HepG2 (cell line): Measurements from ENCODE around the gene RAP2A. TPM values are rescaled to one million over a fixed set of nuclear protein-coding genes. Genes with fewer than 3 reads are reported as not detected.

Source experiments
- ATAC-seq: fragments of 200-7000 bp; cut with Tn5 transposase; 3 replicates; pipeline ENCODE4 v1.9.1; 2020; ENCODE audit warnings: mild to moderate bottlenecking, moderate library complexity
- BruUV-seq: library from RNA; stranded (reverse); fragments of 400-500 nt; replicated peaks from 2 replicates; lab custom pipeline; 2021; lab: Mats Ljungman, UMichigan
- CTCF ChIA-PET: fragments of 300-600 bp; formaldehyde crosslinking; extraction: SDS; loops from one replicate; lab custom pipeline; 2021; ENCODE audit warnings: low total read pairs, inconsistent platforms, low intra/inter-chr PET ratio; lab: Yijun Ruan, JAX
- POLR2A ChIA-PET: fragments of 350-600 bp; sonication (Branson Sonifier 250); formaldehyde crosslinking; loops from one replicate; lab custom pipeline; 2020; ENCODE audit warnings: antibody characterized with exemption, inconsistent platforms; lab: Yijun Ruan, JAX
- DNase-seq: peaks from one replicate; pipeline ENCODE4 v3.0.0-alpha.2; 2015; ENCODE audit warnings: low spot score
- FAIRE-seq: peaks from 3 replicates; lab custom pipeline; 2011; peaks lifted over from hg19 to GRCh38; lab: Jason Lieb, UNC
- H2AFZ ChIP-seq: one replicate; pipeline ENCODE4 v1.6.1; 2011; ENCODE audit warnings: low read length, inconsistent platforms
- H3K27ac ChIP-seq: fragments of 300-600 bp; 3 replicates; pipeline ENCODE4 v1.8.0; 2011; ENCODE audit warnings: mixed run types, mild to moderate bottlenecking, mixed read lengths, low read length, inconsistent platforms; ENCODE audit not compliant: insufficient read depth; ENCODE audit errors: extremely low read length
- H3K27me3 ChIP-seq, 2 experiments: fragments of 200-600 bp in 1 of 2; 2 replicates in 1 of 2; 3 replicates in 1 of 2; pipeline versions ENCODE4 v1.6.0 to v1.8.0; 2011; ENCODE audit warnings: low read length in 2 of 2, mild to moderate bottlenecking in 2 of 2, moderate library complexity in 2 of 2, inconsistent platforms in 1 of 2; ENCODE audit not compliant: insufficient read depth in 2 of 2, control insufficient read depth in 1 of 2
- H3K36me3 ChIP-seq, 2 experiments: fragments of 200-600 bp in 1 of 2; replicated peaks in 1 of 2; 2 replicates in 1 of 2; 3 replicates in 1 of 2; pipeline versions ENCODE4 v1.5.1 to v1.8.0; 2011; ENCODE audit warnings: low read length in 2 of 2, inconsistent platforms in 1 of 2; ENCODE audit not compliant: insufficient read depth in 2 of 2, control insufficient read depth in 1 of 2
- H3K4me1 ChIP-seq: 2 replicates; pipeline ENCODE4 v1.5.1; 2012; ENCODE audit warnings: low read length, inconsistent platforms; ENCODE audit not compliant: insufficient read depth
- H3K4me2 ChIP-seq: 2 replicates; pipeline ENCODE4 v1.6.0; 2011; ENCODE audit warnings: low read depth, low read length, inconsistent platforms
- H3K4me3 ChIP-seq, 3 experiments: fragments of 200-600 bp in 1 of 3; sonication (generic), shearing (Covaris generic) in 1 of 3; replicated peaks in 1 of 3; 2 replicates each; pipeline ENCODE4 v1.5.1; 2011 to 2016; ENCODE audit warnings: low read length in 3 of 3, inconsistent platforms in 2 of 3, low read depth in 2 of 3, mild to moderate bottlenecking in 2 of 3, control low read depth in 1 of 3, mixed read lengths in 1 of 3; ENCODE audit not compliant: insufficient read depth in 1 of 3
- H3K79me2 ChIP-seq: one replicate; pipeline ENCODE4 v1.6.1; 2011; ENCODE audit warnings: low read length, inconsistent platforms; ENCODE audit not compliant: insufficient read depth
- H3K9ac ChIP-seq: 2 replicates; pipeline ENCODE4 v1.6.0; 2011; ENCODE audit warnings: mild to moderate bottlenecking, low read depth, low read length, inconsistent platforms; ENCODE audit not compliant: insufficient read depth
- H3K9me3 ChIP-seq: 2 replicates; pipeline ENCODE4 v1.5.1; 2012; ENCODE audit warnings: mild to moderate bottlenecking, low read length
- H4K20me1 ChIP-seq: 2 replicates; pipeline ENCODE4 v1.6.0; 2011; ENCODE audit warnings: inconsistent platforms, mild to moderate bottlenecking, low read length, moderate library complexity; ENCODE audit not compliant: insufficient read depth
- CBX1 ChIP-seq: IDR thresholded peaks from one replicate; pipeline ENCODE4 v1.6.1; 2016; ENCODE audit warnings: antibody characterized with exemption, low read depth
- FOXJ3 ChIP-seq: sonication (generic); formaldehyde crosslinking; IDR thresholded peaks from 2 replicates; pipeline ENCODE4 v1.4.0; 2020; ENCODE audit warnings: missing genetic modification reagents, mild to moderate bottlenecking, borderline replicate concordance
- PPARG ChIP-seq: conservative IDR thresholded peaks from 2 replicates; pipeline ENCODE4 v1.6.1; 2016; ENCODE audit warnings: missing biosample characterization, missing genetic modification reagents
- SIX1 ChIP-seq: sonication (generic); formaldehyde crosslinking; IDR thresholded peaks from 2 replicates; pipeline ENCODE4 v1.4.0; 2020; ENCODE audit warnings: missing genetic modification reagents, borderline replicate concordance
- SPEN ChIP-seq: sonication (generic); formaldehyde crosslinking; IDR thresholded peaks from 2 replicates; pipeline ENCODE4 v1.5.1; 2020; ENCODE audit warnings: low read depth, mild to moderate bottlenecking, missing genetic modification reagents
- TSC22D2 ChIP-seq: sonication (generic); formaldehyde crosslinking; IDR thresholded peaks from 2 replicates; pipeline ENCODE4 v1.5.1; 2020; ENCODE audit warnings: missing genetic modification reagents, mild to moderate bottlenecking, borderline replicate concordance
- ZFP82 ChIP-seq: sonication (generic); formaldehyde crosslinking; IDR thresholded peaks from 2 replicates; pipeline ENCODE4 v1.5.1; 2020; ENCODE audit warnings: mild to moderate bottlenecking, missing genetic modification reagents, borderline replicate concordance
- ZNF766 ChIP-seq: sonication (generic); formaldehyde crosslinking; IDR thresholded peaks from 2 replicates; pipeline ENCODE4 v1.5.0; 2020; ENCODE audit warnings: missing genetic modification reagents, borderline replicate concordance
- ZNF788 ChIP-seq: sonication (generic); formaldehyde crosslinking; IDR thresholded peaks from 2 replicates; pipeline ENCODE4 v1.5.0; 2020; ENCODE audit warnings: mild to moderate bottlenecking, missing genetic modification reagents, borderline replicate concordance
- ZNF841 ChIP-seq: sonication (generic); formaldehyde crosslinking; IDR thresholded peaks from 2 replicates; pipeline ENCODE4 v1.8.1; 2023; ENCODE audit warnings: missing genetic modification reagents, borderline replicate concordance
- WGBS: methylation state at CpG from one replicate; pipeline ENCODE4 v1.1.6; 2017; ENCODE audit warnings: low lambda C conversion rate; 5-methylcytosine and 5-hydroxymethylcytosine counted together
- in situ Hi-C: cut with HindIII; loops from 2 replicates; pipeline ENCODE4 v1.10.0; 2017; ENCODE audit warnings: low pct_unique_long_range_greater_than_20kb; ENCODE audit not compliant: extremely low pct_ligation_motif_present
- intact Hi-C: fragments of 100-400 bp; cut with micrococcal nuclease; formaldehyde crosslinking; loops from one replicate; pipeline ENCODE4 v1.10.0; 2022; ENCODE audit not compliant: unreplicated experiment
- polyA plus RNA-seq, 8 experiments: library from polyadenylated mRNA; depleted of rRNA in 3 of 8; stranded (reverse) in 7 of 8; unstranded in 1 of 8; fragments of >200 nt; fragmentation: Illumina TruSeq in 4 of 8; extraction: Trizol in 4 of 8; gene quantifications; 2 replicates each; pipeline versions ENCODE4 v1.2.1 to v1.2.3, GENCODE V29; 2011 to 2016; ENCODE audit warnings: low read depth in 4 of 8, missing spikeins in 1 of 8, mixed read lengths in 1 of 8; ENCODE audit not compliant: insufficient read depth in 1 of 8
- total RNA-seq, 5 experiments: library from RNA; depleted of rRNA; stranded (reverse); fragments of >200 nt; fragmentation: Illumina TruSeq; extraction: Trizol; gene quantifications; 2 replicates each; pipeline ENCODE4 v1.2.3, GENCODE V29; 2016; ENCODE audit warnings: low read depth in 1 of 5
- TF ChIP-seq, protein P1 (sequence below): sonication (generic); formaldehyde crosslinking; IDR thresholded peaks from 2 replicates; pipeline ENCODE4 v1.4.0; 2020; ENCODE audit warnings: missing genetic modification reagents
- TF ChIP-seq, protein P2 (sequence below): sonication (generic); formaldehyde crosslinking; IDR thresholded peaks from 2 replicates; pipeline ENCODE4 v1.5.0; 2020; ENCODE audit warnings: missing genetic modification reagents, mild to moderate bottlenecking, borderline replicate concordance
- TF ChIP-seq, protein P3 (sequence below): sonication (generic); formaldehyde crosslinking; IDR thresholded peaks from 2 replicates; pipeline ENCODE4 v1.4.0; 2020; ENCODE audit warnings: missing genetic modification reagents

The RAP2A gene
- total and polyA plus RNA-seq, 2 of the 13 experiments (the other 11 are each of a cell fraction or from before 2014, with no cell fraction given): 9.9 to 23.1 TPM

DNA sequence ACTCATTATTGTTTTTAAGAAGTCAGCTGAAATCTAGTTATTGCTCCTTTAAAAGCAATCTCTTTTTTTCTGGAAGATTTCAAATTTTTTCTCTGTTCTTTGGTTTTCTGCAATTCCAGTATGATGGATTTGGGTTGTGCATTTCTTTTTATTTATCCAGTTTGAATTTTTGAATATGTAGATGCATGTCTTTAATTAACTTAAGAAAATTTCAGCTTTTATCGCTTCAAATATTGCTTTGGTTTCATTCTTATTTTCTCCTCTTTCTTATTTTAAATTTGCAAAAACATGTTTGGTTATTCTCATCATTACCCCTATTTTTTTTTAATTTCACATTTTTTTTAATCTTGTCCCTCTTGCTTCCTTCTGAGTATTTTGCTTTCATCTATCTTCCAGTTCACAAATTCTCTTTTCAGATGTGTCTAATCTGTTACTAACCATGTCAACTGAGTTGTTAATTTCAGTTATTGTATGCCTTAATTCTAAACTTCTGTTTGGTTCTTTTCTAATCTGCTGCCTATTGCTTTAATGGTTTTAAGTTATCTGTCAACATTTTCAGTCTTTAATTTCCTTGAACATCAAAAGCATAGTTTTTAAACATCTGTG lies 56.8 kb downstream of the RAP2A start:
- Histone ChIP-seq H3K27ac (no peak overlapping the region), H3K4me2 (peak overlapping the region; percentile 38; the same call in 1 of the 2 replicates), H3K79me2 (no peaks in the 10 kb centered on the region), H3K4me3 (no peak overlapping the region), H4K20me1 (no peaks in the 10 kb centered on the region), H3K27me3 (no peaks in the 10 kb centered on the region), H3K9me3 (peaks cover 9% of the 10 kb centered on the region; the same call in 1 of the 2 replicates), H2AFZ (no peak overlapping the region), H3K9ac (no peak overlapping the region), H3K36me3 (no peaks in the 10 kb centered on the region), H3K4me1 (peaks cover 36% of the 10 kb centered on the region)
- FAIRE-seq: no peak
- POLR2A ChIA-PET: no interaction called here
- CTCF ChIA-PET: no interaction called here
- TF ChIP-seq ZFP82 (CRISPR knock-in tag) (0 out of 2 replicates have a peak, but pooled peaks have one; percentile 49), ZNF788 (CRISPR knock-in tag) (no peak), ZNF841 (CRISPR knock-in tag) (no peak)
- DNase-seq: no peak
- WGBS: 56% methylated on average over 1 of the region's 1 CpG
- no peak for ATAC-seq
- in situ Hi-C loops: no loop called here
- intact Hi-C loops: no loop called here
- BruUV-seq: no TSS peak

DNA sequence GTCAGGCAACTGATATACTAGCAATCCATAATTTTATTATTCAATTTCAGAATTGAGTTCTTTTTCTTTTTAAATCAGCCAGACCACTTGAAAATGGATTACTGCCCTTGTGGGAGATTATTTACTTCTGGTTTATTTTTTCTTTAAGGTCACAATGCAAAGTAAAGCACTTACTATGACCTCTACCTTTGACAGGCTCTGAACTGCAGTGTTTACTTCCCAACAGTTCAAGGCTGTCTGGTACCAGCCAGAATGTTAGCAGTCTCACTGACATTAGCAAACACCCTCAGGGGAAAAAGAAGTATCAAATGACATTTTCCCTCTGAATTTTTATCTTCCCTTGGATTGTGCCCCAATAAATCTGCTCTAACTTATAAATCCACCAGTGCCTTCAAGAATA lies 57.5 kb downstream of the RAP2A start:
- H3K27ac ChIP-seq: no peak overlapping the region
- no TSS peak for BruUV-seq
- no peak overlapping the region for H3K9ac ChIP-seq
- no peaks in the 10 kb centered on the region for H3K79me2 ChIP-seq
- POLR2A ChIA-PET: no interaction called here
- H2AFZ ChIP-seq: no peak overlapping the region
- intact Hi-C loops (no loop called here), in situ Hi-C loops (no loop called here)
- CTCF ChIA-PET: no interaction called here
- ATAC-seq (peak; percentile 98), DNase-seq (peak; percentile 80), FAIRE-seq (peak; percentile 77)
- H3K9me3 ChIP-seq: peaks cover 9% of the 10 kb centered on the region; the same call in 1 of the 2 replicates
- peak overlapping the region; percentile 43 for H3K4me2 ChIP-seq
- no peak overlapping the region for H3K4me3 ChIP-seq
- peaks cover 42% of the 10 kb centered on the region for H3K4me1 ChIP-seq
- H3K27me3 ChIP-seq: no peaks in the 10 kb centered on the region
- no peaks in the 10 kb centered on the region for H3K36me3 ChIP-seq
- no peaks in the 10 kb centered on the region for H4K20me1 ChIP-seq
- TF ChIP-seq CBX1 (no peak), FOXJ3 (peak; percentile 94), ZNF766 (CRISPR knock-in tag) (0 out of 2 replicates have a peak, but pooled peaks have one; percentile 62), TSC22D2 (CRISPR knock-in tag) (0 out of 2 replicates have a peak, but pooled peaks have one; percentile 49), SIX1 (CRISPR knock-in tag) (peak; percentile 98), SPEN (CRISPR knock-in tag) (peak; percentile 31; the same call in 1 of the 2 replicates), PPARG (CRISPR knock-in tag) (peak; percentile 87)
- TF ChIP-seq, protein P1, sequence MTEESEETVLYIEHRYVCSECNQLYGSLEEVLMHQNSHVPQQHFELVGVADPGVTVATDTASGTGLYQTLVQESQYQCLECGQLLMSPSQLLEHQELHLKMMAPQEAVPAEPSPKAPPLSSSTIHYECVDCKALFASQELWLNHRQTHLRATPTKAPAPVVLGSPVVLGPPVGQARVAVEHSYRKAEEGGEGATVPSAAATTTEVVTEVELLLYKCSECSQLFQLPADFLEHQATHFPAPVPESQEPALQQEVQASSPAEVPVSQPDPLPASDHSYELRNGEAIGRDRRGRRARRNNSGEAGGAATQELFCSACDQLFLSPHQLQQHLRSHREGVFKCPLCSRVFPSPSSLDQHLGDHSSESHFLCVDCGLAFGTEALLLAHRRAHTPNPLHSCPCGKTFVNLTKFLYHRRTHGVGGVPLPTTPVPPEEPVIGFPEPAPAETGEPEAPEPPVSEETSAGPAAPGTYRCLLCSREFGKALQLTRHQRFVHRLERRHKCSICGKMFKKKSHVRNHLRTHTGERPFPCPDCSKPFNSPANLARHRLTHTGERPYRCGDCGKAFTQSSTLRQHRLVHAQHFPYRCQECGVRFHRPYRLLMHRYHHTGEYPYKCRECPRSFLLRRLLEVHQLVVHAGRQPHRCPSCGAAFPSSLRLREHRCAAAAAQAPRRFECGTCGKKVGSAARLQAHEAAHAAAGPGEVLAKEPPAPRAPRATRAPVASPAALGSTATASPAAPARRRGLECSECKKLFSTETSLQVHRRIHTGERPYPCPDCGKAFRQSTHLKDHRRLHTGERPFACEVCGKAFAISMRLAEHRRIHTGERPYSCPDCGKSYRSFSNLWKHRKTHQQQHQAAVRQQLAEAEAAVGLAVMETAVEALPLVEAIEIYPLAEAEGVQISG: peak; percentile 28; the same call in 1 of the 2 replicates
- TF ChIP-seq, protein P2, sequence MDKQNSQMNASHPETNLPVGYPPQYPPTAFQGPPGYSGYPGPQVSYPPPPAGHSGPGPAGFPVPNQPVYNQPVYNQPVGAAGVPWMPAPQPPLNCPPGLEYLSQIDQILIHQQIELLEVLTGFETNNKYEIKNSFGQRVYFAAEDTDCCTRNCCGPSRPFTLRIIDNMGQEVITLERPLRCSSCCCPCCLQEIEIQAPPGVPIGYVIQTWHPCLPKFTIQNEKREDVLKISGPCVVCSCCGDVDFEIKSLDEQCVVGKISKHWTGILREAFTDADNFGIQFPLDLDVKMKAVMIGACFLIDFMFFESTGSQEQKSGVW (CRISPR knock-in tag): no peak
- TF ChIP-seq, protein P3, sequence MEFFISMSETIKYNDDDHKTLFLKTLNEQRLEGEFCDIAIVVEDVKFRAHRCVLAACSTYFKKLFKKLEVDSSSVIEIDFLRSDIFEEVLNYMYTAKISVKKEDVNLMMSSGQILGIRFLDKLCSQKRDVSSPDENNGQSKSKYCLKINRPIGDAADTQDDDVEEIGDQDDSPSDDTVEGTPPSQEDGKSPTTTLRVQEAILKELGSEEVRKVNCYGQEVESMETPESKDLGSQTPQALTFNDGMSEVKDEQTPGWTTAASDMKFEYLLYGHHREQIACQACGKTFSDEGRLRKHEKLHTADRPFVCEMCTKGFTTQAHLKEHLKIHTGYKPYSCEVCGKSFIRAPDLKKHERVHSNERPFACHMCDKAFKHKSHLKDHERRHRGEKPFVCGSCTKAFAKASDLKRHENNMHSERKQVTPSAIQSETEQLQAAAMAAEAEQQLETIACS (CRISPR knock-in tag): no peak
